GM19193 (cell line): ENCODE measurements around the gene OSBPL2.

ENCODE experiments used
- POLR2A ChIP-seq: IDR thresholded peaks from 4 replicates; pipeline ENCODE4 v1.6.1; 2011; ENCODE audit not compliant: insufficient read depth, insufficient read length; ENCODE audit errors: extremely low read depth

The OSBPL2 gene

DNA sequence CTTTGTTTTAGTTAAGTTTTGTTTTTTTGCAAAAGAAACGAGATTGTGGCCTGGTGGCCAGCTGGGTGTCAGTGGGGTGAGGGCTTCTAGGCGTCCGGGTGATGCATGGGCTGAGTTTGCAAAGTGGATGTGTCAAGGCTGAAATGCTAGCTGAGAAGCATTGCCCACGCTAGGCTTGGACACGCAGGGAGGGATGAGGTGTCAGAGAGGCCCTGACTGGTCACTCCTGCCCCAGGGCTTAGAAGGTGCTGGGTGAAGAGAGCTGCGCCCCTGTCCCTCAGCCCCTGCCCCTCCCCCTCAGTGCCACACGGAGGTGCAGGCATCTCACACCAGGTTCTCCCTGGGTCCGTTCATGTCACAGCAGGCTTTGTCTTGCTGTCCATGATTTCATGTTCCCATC lies 8.1 kb downstream of the OSBPL2 start:
- TF ChIP-seq POLR2A = no peak

DNA sequence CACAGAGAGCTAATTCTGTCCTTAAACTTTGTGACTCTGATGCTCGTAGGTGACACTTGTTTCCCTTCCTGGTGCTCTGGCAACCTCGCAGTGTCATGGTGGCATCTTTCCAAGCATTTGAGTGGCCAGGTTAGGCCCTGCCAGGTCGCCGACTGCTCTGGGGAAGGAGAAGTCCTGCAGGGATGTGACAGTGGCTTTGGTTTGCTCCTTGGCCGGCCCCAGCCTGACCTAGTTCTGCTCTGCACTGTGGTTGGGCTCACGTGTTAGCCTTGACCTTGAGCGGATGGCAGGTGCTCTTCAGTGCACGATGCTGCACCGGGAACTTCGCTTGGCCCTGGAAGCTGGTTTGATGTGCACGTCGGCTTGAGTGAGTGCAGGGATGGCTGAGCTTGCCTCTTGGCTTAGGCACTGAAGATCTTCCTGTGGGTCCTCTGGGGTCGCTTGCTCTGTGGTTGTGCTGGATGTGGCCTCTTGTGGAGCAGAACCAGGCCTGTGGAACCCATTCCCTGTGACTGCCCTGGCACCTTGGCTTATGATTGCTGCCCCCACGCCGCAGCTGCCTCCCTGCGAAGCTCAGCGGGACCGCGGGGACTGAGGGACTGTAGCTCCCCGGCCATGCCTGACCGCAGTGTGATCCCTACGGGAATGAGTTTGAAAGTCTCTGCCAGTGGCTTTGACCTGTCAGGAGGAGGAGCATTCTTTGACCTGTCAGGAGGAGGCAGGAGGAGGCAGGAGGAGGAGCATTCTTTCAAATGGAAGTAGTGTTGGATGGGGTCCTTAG lies 8.7 kb downstream of the OSBPL2 start:
- TF ChIP-seq POLR2A = no peak

DNA sequence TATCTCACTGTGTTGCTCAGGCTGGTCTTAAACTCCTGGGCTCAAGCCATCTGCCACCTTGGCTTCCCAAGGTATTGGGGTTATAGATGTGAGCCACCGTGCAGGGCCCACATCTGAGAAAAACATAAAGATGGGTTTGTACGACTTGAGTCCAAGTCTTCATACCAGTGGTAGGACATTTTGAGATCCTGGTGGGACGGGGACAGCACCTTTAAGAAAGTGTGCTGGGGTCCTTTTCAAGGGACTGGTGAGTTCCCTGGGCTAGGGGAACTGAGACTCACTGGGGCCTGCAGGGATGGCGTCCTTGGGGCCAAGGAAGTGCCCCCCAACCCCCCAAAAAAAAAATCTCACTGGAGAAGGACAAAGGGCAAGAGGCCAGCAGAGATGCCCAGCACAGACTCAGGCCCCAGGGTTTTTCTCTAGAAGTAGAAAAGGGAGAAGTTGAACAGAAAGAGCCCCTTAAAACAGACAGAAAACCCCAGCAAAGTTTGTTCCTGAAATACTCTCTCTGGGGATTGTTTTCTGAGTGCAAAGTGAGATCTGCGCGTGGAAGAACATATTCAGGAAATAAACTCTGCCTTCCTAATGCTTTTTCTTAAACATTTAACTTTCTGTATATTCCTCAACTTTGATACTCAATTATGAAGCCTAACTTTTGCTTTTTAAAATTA lies 10.7 kb downstream of the OSBPL2 start:
- TF ChIP-seq POLR2A = no peak

DNA sequence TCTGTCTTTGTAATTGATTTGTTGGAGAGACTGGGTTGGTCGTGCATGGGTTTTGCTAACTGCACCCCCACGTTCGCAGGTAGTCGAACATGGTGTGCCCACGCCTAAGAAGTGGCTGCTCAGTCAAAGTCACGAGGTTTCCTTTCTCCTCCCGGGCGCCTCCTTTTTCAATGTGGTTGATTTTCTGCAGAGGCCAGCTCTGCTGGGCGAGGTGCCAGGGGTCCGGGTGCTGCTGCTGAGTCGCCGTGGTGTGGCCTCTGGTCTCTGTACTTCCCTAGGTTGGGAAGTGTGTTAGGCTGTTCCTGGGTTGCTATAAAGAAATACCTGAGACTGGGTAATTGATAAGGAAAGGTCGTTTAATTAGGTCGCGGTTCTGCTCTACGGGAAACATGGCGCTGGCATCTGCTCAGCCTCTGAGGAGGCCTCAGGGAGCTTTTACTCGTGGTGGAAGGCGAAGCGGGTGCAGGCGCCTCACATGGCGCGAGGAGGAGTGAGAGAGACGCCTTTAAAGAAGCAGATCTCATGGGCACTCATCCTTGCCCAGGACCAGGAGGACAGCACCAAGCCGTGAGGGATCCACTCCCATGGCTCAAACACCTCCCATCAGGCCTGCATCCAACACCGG lies 14.1 kb downstream of the OSBPL2 start:
- no peak for TF ChIP-seq POLR2A

- no peak for TF ChIP-seq POLR2A
Measured at GRCh38 chr20:62253398-62253797, 15.1 kb downstream of the OSBPL2 start.

- TF ChIP-seq POLR2A = no peak
Measured at GRCh38 chr20:62254021-62254724, 15.9 kb downstream of the OSBPL2 start.

- TF ChIP-seq POLR2A = no peak
Measured at GRCh38 chr20:62255976-62256375, 17.7 kb downstream of the OSBPL2 start.

DNA sequence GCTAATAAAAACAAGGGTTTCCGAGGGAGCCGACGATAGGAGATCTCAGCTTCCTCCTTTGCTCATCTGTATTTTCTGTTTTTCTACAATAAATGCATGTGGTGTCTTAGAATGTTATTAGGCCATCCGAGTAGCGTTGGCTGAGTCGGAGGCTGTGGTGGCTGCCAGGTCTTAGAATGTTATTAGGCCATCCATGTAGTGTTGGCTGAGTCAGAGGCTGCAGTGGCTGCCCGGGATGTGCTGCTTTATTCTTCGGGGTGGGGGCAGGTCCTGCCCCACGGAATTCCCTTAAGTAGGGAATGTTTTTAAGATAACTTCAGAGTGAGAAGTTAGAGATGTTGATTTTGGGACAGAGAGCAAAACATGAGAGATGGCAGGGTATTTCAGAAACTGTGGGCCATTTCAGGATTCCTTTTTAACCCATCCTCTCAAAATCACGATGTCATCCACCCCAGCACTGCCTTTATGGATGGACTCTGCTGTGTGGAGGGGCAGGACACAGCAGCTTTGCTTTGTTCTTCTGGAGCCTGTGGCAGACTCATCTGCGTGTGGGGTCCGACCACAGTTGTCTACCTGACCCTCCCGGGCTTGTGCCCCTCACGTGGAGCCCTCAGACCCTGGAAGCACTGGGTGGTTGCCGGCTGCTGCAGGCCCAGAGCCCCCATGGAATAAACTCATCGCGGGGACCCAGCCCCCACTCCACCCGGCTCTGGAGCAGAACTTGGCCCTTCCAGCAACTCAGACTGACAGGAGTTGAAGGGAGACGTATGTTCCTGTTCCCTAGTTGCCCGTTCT lies 20.4 kb downstream of the OSBPL2 start:
- no peak for TF ChIP-seq POLR2A

- TF ChIP-seq POLR2A = no peak
Measured at GRCh38 chr20:62259294-62259565, 20.9 kb downstream of the OSBPL2 start.

GRCh38 chr20:62262064-62262463 lies 23.7 kb downstream of the OSBPL2 start:
- no peak for TF ChIP-seq POLR2A

DNA sequence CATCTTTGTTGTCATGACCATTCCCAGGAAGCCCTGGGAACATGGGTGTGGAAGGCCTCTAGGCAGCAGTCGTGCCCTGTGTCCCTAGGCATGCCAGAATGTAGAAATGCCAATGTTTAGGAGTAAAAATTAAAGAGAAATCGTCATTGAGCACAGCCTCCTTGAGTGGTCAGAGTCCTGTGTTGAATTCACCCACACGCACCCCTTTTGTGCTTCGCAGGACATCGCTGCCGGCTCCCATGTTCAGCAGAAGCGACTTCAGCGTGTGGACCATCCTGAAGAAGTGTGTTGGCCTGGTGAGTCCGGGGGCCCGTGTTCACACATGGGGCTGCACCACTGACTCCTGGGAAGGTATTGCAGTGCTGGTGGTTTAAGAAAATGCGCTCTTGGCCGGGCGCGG lies 25.1 kb downstream of the OSBPL2 start:
- no peak for TF ChIP-seq POLR2A

GRCh38 chr20:62265365-62265764 lies 27.0 kb downstream of the OSBPL2 start:
- no peak for TF ChIP-seq POLR2A

DNA sequence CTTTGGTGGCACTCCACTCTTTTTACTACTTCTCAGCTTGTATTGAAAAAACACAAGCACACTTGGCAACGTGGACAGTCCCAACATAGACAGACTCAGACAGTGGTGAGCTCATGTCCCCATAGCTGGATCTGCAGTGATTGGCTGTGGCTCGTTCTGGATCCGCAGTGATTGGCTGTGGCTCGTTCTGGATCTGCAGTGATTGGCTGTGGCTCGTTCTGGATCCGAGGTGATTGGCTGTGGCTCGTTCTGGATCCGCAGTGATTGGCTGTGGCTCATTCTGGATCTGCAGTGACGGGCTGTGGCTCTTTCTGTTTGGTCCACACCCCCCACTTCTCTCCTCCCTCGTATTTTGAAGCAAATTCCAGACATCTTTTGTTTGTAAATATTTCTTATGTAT lies 28.0 kb downstream of the OSBPL2 start:
- TF ChIP-seq POLR2A = no peak

- no peak for TF ChIP-seq POLR2A
Measured at GRCh38 chr20:62266851-62267250, 28.5 kb downstream of the OSBPL2 start.

- TF ChIP-seq POLR2A = no peak
Measured at GRCh38 chr20:62267543-62267942, 29.2 kb downstream of the OSBPL2 start.
